Dendritic cell treated with granulocyte-macrophage colony-stimulating factor and Interleukin-4, amounts not matched to agents 40 ng/mL and 50 ng/mL, for 4 days (primary cell): Measurements from ENCODE around the gene OR2A5.
"Not testable (repeated sequence)": the region's sequence is repeated elsewhere in the genome, so short reads cannot be mapped to it uniquely, and the experiment has no call there.

Experiments
- H3K27ac Mint-ChIP-seq: one replicate; pipeline ENCODE4 v1.8.0; 2022; ENCODE audit warnings: mild to moderate bottlenecking, mixed read lengths
- H3K27me3 Mint-ChIP-seq: one replicate; pipeline ENCODE4 v1.8.0; 2022; ENCODE audit warnings: mild to moderate bottlenecking, mixed read lengths
- H3K36me3 Mint-ChIP-seq: one replicate; pipeline ENCODE4 v1.8.0; 2022; ENCODE audit warnings: low read depth, mixed read lengths
- H3K4me1 Mint-ChIP-seq: one replicate; pipeline ENCODE4 v1.8.0; 2022; ENCODE audit warnings: low read depth, mixed read lengths
- H3K4me3 Mint-ChIP-seq: one replicate; pipeline ENCODE4 v1.8.0; 2022; ENCODE audit warnings: mild to moderate bottlenecking, moderate library complexity, mixed read lengths
- H3K9me3 Mint-ChIP-seq: one replicate; pipeline ENCODE4 v1.8.0; 2022; ENCODE audit warnings: mixed read lengths
- intact Hi-C: fragments of 100-400 bp; cut with micrococcal nuclease; formaldehyde crosslinking; loops from one replicate; pipeline ENCODE4 v1.15.0; 2022

Gene OR2A5

GRCh38 chr7:144050884-144051283, 2.1 kb downstream of the OR2A5 start:
- intact Hi-C loops, H3K27me3 Mint-ChIP-seq, H3K4me3 Mint-ChIP-seq, H3K36me3 Mint-ChIP-seq, H3K27ac Mint-ChIP-seq, H3K4me1 Mint-ChIP-seq, H3K9me3 Mint-ChIP-seq: not testable (repeated sequence)

DNA sequence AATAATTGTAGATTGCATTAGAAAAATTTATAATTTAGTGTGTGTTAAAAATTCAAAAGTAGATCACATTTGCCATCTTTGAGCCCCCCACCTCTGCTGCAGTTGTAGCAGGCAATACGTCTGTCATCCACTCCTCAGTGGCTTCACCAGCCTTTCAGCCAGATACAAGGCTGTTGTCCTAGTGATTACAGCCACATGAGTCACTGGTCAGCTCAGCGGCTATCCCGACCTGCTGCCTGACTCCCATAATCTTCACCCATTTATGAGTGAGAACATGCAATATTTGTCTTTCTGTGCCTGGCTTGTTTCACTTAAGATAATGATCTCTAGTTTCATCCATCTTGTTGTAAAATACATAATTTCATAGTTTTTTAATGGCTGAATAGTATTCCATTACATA, 9.2 kb downstream of the OR2A5 start:
- H3K27ac Mint-ChIP-seq, result no peak overlapping the region
- no peaks in the 10 kb centered on the region for H3K36me3 Mint-ChIP-seq
- intact Hi-C loops, result no loop called here
- no peak overlapping the region for H3K4me3 Mint-ChIP-seq
- H3K9me3 Mint-ChIP-seq, result no peaks in the 10 kb centered on the region
- no peaks in the 10 kb centered on the region for H3K27me3 Mint-ChIP-seq
- no peaks in the 10 kb centered on the region for H3K4me1 Mint-ChIP-seq

GRCh38 chr7:144063710-144064109, 15.0 kb downstream of the OR2A5 start:
- Mint-ChIP-seq H3K27me3 (no peaks in the 10 kb centered on the region), H3K4me1 (no peaks in the 10 kb centered on the region), H3K9me3 (no peaks in the 10 kb centered on the region), H3K4me3 (no peak overlapping the region), H3K27ac (no peak overlapping the region), H3K36me3 (no peaks in the 10 kb centered on the region)
- intact Hi-C loops, result no loop called here

GRCh38 chr7:144069511-144069910, 20.8 kb downstream of the OR2A5 start, which contains the start of gene OR2A25:
Gene OR2A25 (plus strand): TSS chr7:144069811. CDS start chr7:144074220, 4,409 bp downstream.
- H3K4me1 Mint-ChIP-seq, result no peaks in the 10 kb centered on the region
- H3K27me3 Mint-ChIP-seq, result no peaks in the 10 kb centered on the region
- no peak within 1 kb of the TSS for H3K4me3 Mint-ChIP-seq
- H3K27ac Mint-ChIP-seq, result no peak within 1 kb of the TSS
- intact Hi-C loops, result no loop called here
- H3K9me3 Mint-ChIP-seq, result no peaks in the 10 kb centered on the region
- H3K36me3 Mint-ChIP-seq, result no peaks in the 10 kb centered on the region

DNA sequence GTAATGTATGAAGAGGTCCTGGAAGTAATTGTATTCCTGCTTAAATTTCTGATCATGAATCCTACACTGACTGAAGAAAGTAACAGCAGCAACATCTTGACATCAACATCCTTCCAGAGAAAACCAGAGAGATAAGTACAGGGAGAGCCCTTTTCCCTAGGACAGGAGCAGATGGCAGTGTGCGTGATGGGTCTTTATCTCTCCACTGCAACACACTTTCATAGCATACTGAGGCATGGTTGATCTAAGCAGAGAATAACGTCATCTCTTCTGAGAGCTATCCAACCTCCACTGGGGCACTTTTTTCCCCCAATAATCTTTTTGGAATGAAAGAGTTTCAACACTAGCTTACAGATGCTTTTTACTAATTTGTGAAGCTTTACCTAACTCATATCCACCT, 21.2 kb downstream of the OR2A5 start:
- Mint-ChIP-seq H3K27me3 (no peaks in the 10 kb centered on the region), H3K36me3 (no peaks in the 10 kb centered on the region), H3K4me3 (no peak overlapping the region), H3K4me1 (no peaks in the 10 kb centered on the region), H3K9me3 (no peaks in the 10 kb centered on the region), H3K27ac (no peak overlapping the region)
- intact Hi-C loops, result no loop called here

DNA sequence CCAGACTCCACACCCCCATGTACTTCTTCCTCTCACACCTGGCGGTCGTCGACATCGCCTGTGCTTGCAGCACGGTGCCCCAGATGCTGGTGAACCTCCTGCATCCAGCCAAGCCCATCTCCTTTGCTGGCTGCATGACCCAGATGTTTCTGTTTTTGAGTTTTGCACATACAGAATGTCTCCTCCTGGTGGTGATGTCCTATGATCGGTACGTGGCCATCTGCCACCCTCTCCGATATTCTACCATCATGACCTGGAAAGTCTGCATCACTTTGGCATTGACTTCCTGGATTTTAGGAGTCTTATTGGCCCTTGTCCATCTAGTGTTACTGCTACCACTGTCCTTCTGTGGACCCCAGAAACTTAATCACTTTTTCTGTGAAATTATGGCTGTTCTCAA, 25.6 kb downstream of the OR2A5 start:
- intact Hi-C loops, result no loop called here
- Mint-ChIP-seq H3K36me3 (no peaks in the 10 kb centered on the region), H3K4me1 (no peaks in the 10 kb centered on the region), H3K4me3 (no peak overlapping the region), H3K27me3 (no peaks in the 10 kb centered on the region), H3K27ac (no peak overlapping the region), H3K9me3 (no peaks in the 10 kb centered on the region)

DNA sequence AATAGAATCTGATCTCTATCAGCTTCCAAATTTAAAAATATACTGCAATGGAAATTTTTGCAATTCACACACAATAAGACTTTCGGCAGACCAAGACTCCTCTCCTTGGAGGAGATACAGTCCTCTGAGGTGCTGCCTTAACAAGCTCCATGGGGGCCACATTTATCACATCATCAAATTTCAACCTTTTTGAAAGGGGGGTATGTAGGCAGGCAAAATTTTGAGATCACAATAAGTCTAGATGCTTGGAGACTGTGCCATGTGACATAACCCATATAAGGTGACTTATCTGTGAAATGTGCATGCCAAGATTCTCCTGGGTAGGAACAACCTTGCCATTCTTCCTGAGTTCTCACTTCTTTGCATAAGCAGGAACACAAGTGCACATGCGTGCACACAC, 37.2 kb downstream of the OR2A5 start, which contains the start of gene OR2A12:
TSS of gene OR2A12 (plus strand) at position 301 of the 400 bp plus-strand sequence. CDS start 8,830 bp downstream, outside the sequence.
- Mint-ChIP-seq H3K9me3 (peaks cover 8% of the 10 kb centered on the region), H3K27me3 (no peaks in the 10 kb centered on the region), H3K4me1 (no peaks in the 10 kb centered on the region), H3K36me3 (no peaks in the 10 kb centered on the region), H3K4me3 (no peak within 1 kb of the TSS), H3K27ac (no peak within 1 kb of the TSS)
- intact Hi-C loops, result no loop called here

DNA sequence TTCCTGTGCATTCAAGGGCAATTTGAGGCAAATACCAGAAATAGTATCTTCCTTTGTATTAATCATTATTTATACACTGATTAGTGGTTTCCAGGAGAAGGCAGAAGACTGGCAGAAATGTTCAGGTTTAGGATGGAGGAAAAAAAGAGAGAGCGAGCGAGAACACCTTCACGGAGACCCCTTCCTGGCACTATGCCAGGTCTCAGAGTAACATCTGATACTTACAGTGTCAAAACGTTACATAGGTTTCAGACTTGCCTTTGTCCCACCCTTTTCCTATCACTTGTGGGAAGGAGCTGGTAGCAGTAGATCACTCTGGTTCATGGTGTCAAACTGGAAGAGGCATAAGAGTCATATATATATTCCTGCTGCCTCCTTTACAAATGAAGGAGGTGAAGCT, 38.0 kb downstream of the OR2A5 start:
- no peaks in the 10 kb centered on the region for H3K4me1 Mint-ChIP-seq
- no peaks in the 10 kb centered on the region for H3K36me3 Mint-ChIP-seq
- H3K27me3 Mint-ChIP-seq, result no peaks in the 10 kb centered on the region
- peaks cover 8% of the 10 kb centered on the region for H3K9me3 Mint-ChIP-seq
- no peak overlapping the region for H3K4me3 Mint-ChIP-seq
- H3K27ac Mint-ChIP-seq, result no peak overlapping the region
- intact Hi-C loops, result no loop called here

DNA sequence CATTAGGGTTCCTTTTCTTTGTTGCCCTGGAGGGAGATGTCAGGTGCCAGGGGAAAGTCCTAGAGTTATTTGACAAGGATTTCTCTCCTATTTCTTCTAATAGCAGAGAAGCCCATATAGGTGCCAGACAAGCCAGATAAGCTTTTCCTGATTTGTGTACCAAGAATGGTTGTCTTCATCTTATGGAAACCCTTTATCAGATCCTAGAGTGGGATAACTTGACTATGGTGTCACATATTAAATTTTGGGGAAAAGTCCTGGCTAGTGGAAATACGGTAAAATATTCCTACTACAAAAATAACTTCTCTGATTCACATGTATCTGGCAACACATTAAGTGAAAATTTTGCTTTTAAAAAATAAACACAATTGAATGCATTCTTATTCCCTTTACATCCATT, 38.5 kb downstream of the OR2A5 start:
- Mint-ChIP-seq H3K36me3 (no peaks in the 10 kb centered on the region), H3K27ac (no peak overlapping the region), H3K9me3 (peaks cover 8% of the 10 kb centered on the region), H3K27me3 (no peaks in the 10 kb centered on the region), H3K4me3 (no peak overlapping the region), H3K4me1 (no peaks in the 10 kb centered on the region)
- intact Hi-C loops, result no loop called here

GRCh38 chr7:144090667-144091066, 41.9 kb downstream of the OR2A5 start:
- H3K27ac Mint-ChIP-seq, result no peak overlapping the region
- no peaks in the 10 kb centered on the region for H3K27me3 Mint-ChIP-seq
- H3K4me1 Mint-ChIP-seq, result no peaks in the 10 kb centered on the region
- no peak overlapping the region for H3K4me3 Mint-ChIP-seq
- intact Hi-C loops, result no loop called here
- no peaks in the 10 kb centered on the region for H3K36me3 Mint-ChIP-seq
- H3K9me3 Mint-ChIP-seq, result peaks cover 8% of the 10 kb centered on the region

DNA sequence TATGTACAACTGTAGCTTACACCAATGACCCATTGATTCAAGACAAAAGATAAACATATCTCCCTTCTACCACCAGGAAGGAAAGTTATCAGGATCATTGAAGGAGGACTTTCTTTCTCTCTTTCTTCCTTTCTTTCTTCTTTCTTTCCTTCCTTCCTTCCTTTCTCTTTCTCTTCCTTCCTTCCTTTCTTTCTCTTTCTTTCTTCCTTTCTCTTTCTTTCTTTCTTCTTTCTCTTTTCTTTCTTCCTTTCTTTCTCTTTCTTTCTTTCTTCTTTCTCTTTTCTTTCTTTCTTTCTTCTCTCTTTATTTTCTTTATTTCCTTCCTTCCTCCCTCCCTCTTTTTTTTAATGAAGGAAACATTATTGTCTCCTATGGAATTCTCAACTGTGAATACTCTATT, 50.0 kb downstream of the OR2A5 start:
- no peaks in the 10 kb centered on the region for H3K4me1 Mint-ChIP-seq
- H3K27me3 Mint-ChIP-seq, result peaks cover 2% of the 10 kb centered on the region
- H3K9me3 Mint-ChIP-seq, result no peaks in the 10 kb centered on the region
- H3K36me3 Mint-ChIP-seq, result no peaks in the 10 kb centered on the region
- no peak overlapping the region for H3K4me3 Mint-ChIP-seq
- intact Hi-C loops, result no loop called here
- no peak overlapping the region for H3K27ac Mint-ChIP-seq

GRCh38 chr7:144100607-144101006, 51.9 kb downstream of the OR2A5 start:
- Mint-ChIP-seq H3K9me3 (no peaks in the 10 kb centered on the region), H3K36me3 (no peaks in the 10 kb centered on the region), H3K4me1 (no peaks in the 10 kb centered on the region)

GRCh38 chr7:144102041-144102440, 53.3 kb downstream of the OR2A5 start:
- Mint-ChIP-seq H3K27me3 (peaks cover 2% of the 10 kb centered on the region), H3K4me3 (no peak overlapping the region), H3K36me3 (no peaks in the 10 kb centered on the region), H3K9me3 (no peaks in the 10 kb centered on the region), H3K4me1 (no peaks in the 10 kb centered on the region), H3K27ac (no peak overlapping the region)
- intact Hi-C loops, result no loop called here

More at GRCh38 chr7:144100607-144101006, 51.9 kb downstream of the OR2A5 start:
- Mint-ChIP-seq H3K27me3 (peaks cover 2% of the 10 kb centered on the region), H3K4me3 (no peak overlapping the region), H3K27ac (no peak overlapping the region)
- intact Hi-C loops, result no loop called here

DNA sequence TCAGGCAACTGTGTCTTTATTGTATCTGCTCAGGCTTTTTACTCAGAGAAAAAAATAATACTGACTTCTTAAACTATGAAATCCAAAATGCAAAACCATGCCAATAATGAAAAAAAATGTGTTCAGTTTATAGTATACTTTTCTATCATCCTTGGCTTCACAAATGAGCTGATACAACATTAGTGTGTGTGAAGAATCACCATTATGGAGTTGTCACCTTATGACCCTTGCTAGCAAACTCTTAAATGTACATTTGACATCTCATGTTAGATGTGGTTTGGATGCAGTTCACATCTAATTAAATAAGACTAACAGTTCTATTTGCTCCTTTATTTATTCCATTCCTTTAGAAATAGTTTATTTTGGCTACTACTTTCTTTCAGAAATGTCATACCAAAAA, 56.5 kb downstream of the OR2A5 start:
- intact Hi-C loops, result no loop called here
- no peak overlapping the region for H3K4me3 Mint-ChIP-seq
- H3K4me1 Mint-ChIP-seq, result no peaks in the 10 kb centered on the region
- H3K27me3 Mint-ChIP-seq, result peaks cover 2% of the 10 kb centered on the region
- H3K27ac Mint-ChIP-seq, result no peak overlapping the region
- H3K36me3 Mint-ChIP-seq, result no peaks in the 10 kb centered on the region
- H3K9me3 Mint-ChIP-seq, result no peaks in the 10 kb centered on the region
